Thoracic aorta (tissue), 2 donors: ENCODE data around the gene LAT. TPM values are rescaled to one million over a fixed set of nuclear protein-coding genes. Genes with fewer than 3 reads are reported as not detected.
"Not testable (repeated sequence)": the region's sequence is repeated elsewhere in the genome, so short reads cannot be mapped to it uniquely, and the experiment has no call there.

Experiments used
- ATAC-seq: fragments of 150-250 bp; one replicate; pipeline ENCODE4 v1.8.0; 2017; ENCODE audit warnings: low read depth; ENCODE audit not compliant: insufficient number of reproducible peaks, low FRiP score
- DNase-seq: peaks from one replicate; pipeline ENCODE4 v3.0.0-alpha.2; 2020; ENCODE audit warnings: low spot score
- H3K27ac ChIP-seq, 2 donors: fragments of 200-600 bp; sonication (generic); 1 replicate in 1 of 2; 2 replicates in 1 of 2; pipeline ENCODE4 v1.5.1; 2016; ENCODE audit warnings: mild to moderate bottlenecking in 2 of 2, moderate library complexity in 2 of 2
- H3K27me3 ChIP-seq: fragments of 200-600 bp; sonication (generic); replicated peaks from 2 replicates; pipeline ENCODE4 v1.6.0; 2016; ENCODE audit warnings: mild to moderate bottlenecking; ENCODE audit not compliant: insufficient read depth
- H3K36me3 ChIP-seq: fragments of 200-600 bp; sonication (generic); one replicate; pipeline ENCODE4 v1.5.1; 2016
- H3K4me1 ChIP-seq, 2 donors: fragments of 200-600 bp; sonication (generic); 1 replicate in 1 of 2; 2 replicates in 1 of 2; pipeline versions ENCODE4 v1.5.1 to v1.6.0; 2016; ENCODE audit warnings: low read depth in 2 of 2, mild to moderate bottlenecking in 1 of 2; ENCODE audit not compliant: control insufficient read depth in 1 of 2
- H3K4me3 ChIP-seq: fragments of 200-600 bp; sonication (generic); 2 replicates; pipeline ENCODE4 v1.5.1; 2016; ENCODE audit warnings: mild to moderate bottlenecking
- H3K9me3 ChIP-seq: fragments of 200-600 bp; sonication (generic); 2 replicates; pipeline ENCODE4 v1.5.1; 2016
- total RNA-seq, 2 donors: library from RNA; depleted of rRNA; stranded (reverse); fragments of >200 nt; gene quantifications; one replicate each; pipeline versions ENCODE4 v1.1.0 to v1.2.3, GENCODE V29; 2016
- TF ChIP-seq, protein P1 (sequence below): fragments of 200-600 bp; sonication (generic); IDR thresholded peaks from one replicate; pipeline ENCODE4 v1.5.1; 2019; ENCODE audit warnings: antibody characterized with exemption

The LAT gene
- total RNA-seq, 2 donors from 2014 or later, result 15.3 to 28.6 TPM

DNA sequence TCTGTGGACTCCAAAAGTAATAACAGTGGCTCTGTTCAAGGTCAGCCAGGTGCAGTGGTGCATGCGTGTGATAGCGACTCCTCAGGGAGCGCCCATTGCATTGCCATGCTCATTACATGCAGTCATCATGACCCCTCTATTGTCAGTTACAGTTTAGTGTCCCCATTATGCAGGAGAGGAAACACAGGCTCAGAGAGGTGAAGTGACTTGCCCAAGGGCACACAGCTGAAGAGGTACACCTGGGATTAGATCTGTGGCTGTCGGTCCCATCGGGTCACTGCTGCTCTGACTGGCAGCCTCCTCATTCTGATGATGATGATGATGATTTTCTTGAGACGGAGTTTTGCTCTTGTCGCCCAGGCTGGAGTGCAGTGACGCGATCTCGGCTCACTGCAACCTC is 7.6 kb downstream of the LAT start:
- TF ChIP-seq, protein P1, sequence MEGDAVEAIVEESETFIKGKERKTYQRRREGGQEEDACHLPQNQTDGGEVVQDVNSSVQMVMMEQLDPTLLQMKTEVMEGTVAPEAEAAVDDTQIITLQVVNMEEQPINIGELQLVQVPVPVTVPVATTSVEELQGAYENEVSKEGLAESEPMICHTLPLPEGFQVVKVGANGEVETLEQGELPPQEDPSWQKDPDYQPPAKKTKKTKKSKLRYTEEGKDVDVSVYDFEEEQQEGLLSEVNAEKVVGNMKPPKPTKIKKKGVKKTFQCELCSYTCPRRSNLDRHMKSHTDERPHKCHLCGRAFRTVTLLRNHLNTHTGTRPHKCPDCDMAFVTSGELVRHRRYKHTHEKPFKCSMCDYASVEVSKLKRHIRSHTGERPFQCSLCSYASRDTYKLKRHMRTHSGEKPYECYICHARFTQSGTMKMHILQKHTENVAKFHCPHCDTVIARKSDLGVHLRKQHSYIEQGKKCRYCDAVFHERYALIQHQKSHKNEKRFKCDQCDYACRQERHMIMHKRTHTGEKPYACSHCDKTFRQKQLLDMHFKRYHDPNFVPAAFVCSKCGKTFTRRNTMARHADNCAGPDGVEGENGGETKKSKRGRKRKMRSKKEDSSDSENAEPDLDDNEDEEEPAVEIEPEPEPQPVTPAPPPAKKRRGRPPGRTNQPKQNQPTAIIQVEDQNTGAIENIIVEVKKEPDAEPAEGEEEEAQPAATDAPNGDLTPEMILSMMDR, result no peak
- ATAC-seq, result no peak

DNA sequence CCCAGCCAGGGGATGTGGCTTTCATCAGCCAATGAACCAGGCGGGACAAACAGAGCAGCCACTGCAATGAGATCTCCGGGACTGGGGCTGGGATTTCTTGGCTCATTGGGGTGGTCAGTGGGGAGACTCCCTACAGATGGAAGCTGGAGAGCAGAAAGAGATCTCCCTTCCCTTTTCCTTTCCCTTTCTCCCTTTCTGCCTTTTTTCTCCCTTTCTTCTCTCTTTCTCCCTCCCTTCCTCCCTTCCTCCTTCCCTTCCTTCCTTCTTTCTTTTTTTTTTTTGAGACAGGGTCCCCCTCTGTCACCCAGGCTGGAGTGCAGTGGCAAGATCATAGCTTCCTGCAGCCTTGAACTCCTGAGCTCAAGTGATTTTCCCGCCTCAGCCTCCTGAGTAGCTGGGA is 14.0 kb downstream of the LAT start:
- Histone ChIP-seq H3K4me3 (no peak overlapping the region), H3K27ac (no peak overlapping the region), H3K27me3 (no peaks in the 10 kb centered on the region), H3K36me3 (no peaks in the 10 kb centered on the region), H3K9me3 (no peaks in the 10 kb centered on the region), H3K4me1 (no peaks in the 10 kb centered on the region)
- DNase-seq, result no peak
- TF ChIP-seq, protein P1, result no peak
- no peak for ATAC-seq

More for the DNA sequence above, 7.6 kb downstream of the LAT start:
- Histone ChIP-seq H3K4me1 (no peaks in the 10 kb centered on the region), H3K9me3 (no peaks in the 10 kb centered on the region), H3K27ac (no peak overlapping the region), H3K36me3 (peaks cover 2% of the 10 kb centered on the region), H3K27me3 (no peaks in the 10 kb centered on the region), H3K4me3 (no peak overlapping the region)
- DNase-seq, result no peak

DNA sequence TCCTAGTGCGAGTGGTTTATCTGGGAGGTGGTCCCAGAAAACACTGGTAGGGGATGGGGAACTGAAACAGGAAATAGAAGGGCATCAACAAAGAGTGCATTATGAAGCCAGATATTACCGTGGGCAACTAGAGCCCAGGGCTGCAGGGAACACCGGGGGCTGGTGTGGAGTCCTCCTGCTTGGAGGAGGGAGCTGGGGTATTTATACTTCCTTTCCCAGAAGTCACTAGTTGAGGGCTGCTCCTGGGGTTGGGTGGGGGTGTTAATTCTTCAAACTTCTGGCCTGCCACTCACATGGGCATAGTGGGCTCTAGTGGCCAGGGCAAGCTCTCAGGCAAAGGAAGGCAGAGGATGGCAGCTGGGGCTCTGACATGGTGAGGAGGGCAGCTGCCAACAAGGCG is 14.7 kb downstream of the LAT start:
- DNase-seq (no peak), ATAC-seq (no peak)
- no peak overlapping the region for H3K27ac ChIP-seq
- no peaks in the 10 kb centered on the region for H3K9me3 ChIP-seq
- H3K4me3 ChIP-seq, result no peak overlapping the region
- no peaks in the 10 kb centered on the region for H3K36me3 ChIP-seq
- no peaks in the 10 kb centered on the region for H3K27me3 ChIP-seq
- TF ChIP-seq, protein P1, result no peak
- no peaks in the 10 kb centered on the region for H3K4me1 ChIP-seq

DNA sequence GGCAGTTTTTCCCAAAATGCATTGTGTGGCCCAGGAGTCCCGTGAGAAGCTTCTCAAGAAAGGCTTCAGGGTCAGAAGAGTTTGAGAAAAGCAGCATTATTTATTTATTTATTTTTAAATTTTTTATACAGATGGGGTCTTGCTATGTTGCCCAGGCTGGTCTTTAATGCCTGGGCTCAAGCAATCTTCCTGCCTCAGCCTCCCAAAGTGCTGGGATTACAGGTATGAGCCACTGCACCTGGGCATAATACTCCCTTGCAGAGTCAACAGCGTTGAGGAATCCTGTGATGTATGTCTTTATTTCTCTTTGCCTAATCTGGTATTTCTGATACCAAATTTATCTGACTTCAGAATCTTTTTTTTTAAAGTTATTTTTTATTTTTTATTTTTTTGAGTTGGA is 15.2 kb downstream of the LAT start:
- Histone ChIP-seq H3K27me3 (no peaks in the 10 kb centered on the region), H3K27ac (no peak overlapping the region), H3K9me3 (no peaks in the 10 kb centered on the region), H3K36me3 (no peaks in the 10 kb centered on the region), H3K4me3 (no peak overlapping the region), H3K4me1 (no peaks in the 10 kb centered on the region)
- TF ChIP-seq, protein P1, result no peak
- no peak for ATAC-seq
- no peak for DNase-seq

DNA sequence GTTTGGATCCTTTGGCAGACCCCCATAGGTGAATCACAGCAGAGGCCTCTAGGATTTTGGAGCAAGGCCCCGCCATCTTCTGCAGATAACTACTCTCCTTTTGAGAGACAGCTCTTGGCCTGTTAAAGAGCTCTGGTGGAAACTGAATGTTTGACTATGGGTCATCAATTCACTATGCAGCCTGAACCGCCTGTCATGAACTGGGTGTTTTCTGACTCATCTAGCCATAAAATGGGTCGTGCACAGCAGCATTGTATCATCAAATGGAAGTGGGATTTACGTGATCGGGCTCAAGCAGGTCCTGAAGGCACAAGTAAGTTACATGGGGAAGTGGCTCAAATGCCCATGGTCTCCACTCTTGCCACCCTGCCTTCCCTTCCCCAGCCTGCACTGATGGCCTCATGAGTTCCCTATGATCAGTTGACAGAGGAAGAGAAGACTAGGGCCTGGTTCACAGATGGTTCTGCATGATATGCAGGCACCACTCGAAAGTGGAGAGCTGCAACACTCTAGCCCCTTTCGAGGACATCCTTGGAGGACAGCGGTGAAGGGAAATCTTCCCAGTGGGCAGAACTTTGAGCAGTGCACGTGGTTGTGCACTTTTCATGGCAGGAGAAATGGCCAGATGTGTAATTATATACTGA is 19.8 kb downstream of the LAT start:
- not testable (repeated sequence) for ATAC-seq, H3K36me3 ChIP-seq, H3K27ac ChIP-seq

More for the DNA sequence above, 19.8 kb downstream of the LAT start:
- H3K4me3 ChIP-seq, H3K9me3 ChIP-seq, DNase-seq, H3K4me1 ChIP-seq, H3K27me3 ChIP-seq: not testable (repeated sequence)
